PC-3 (cell line): ENCODE results near the gene PIH1D1.

Experiments
- EZH2 ChIP-seq: fragments of 300-600 bp; sonication (generic); IDR thresholded peaks from one replicate; pipeline ENCODE4 v1.6.1; 2017; ENCODE audit warnings: antibody characterized with exemption, mild to moderate bottlenecking, low read length; ENCODE audit not compliant: unreplicated experiment
- EZH2phosphoT487 ChIP-seq: fragments of 300-600 bp; sonication (generic); IDR thresholded peaks from 2 replicates; pipeline ENCODE4 v1.6.1; 2018; ENCODE audit warnings: mild to moderate bottlenecking, antibody characterized with exemption, low read length, borderline replicate concordance
- TF ChIP-seq, protein P1 (sequence below): fragments of 300-600 bp; sonication (generic); conservative IDR thresholded peaks from 2 replicates; pipeline ENCODE4 v1.5.1; 2017; ENCODE audit warnings: antibody characterized with exemption, low read depth, mild to moderate bottlenecking, low read length

DNA sequence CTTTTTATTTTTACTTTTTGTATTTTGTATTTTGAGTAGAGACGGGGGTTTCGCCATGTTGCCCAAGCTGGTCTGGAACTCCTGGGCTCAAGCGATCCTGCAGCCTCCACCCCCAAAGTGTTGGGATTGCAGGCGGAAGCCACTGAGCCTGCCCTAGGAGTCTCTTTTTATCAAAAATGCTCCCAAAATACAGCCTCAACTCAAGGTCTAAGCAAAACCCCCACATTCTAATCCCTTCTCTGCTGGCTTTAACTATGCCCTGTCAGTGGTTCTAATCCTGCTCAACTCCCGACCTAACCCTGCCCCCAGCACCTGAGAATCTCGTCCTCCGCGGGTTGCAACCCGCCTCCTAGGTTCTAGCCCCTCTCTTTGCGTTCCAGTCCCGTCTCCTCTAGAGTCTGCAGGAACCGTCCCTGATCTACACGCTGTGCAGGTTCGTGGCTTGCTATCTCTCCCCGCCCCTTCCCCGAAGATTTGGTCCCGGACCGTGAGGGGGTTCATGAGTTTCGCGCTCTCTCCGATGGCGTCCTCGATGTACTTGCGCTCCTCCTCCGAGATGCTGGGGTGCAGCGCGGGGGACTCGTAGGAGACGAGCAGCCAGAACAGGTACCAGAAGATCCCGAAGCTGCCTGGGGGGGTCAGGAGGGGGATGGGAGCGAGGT is 18.2 kb downstream of the PIH1D1 start:
- TF ChIP-seq, protein P1, sequence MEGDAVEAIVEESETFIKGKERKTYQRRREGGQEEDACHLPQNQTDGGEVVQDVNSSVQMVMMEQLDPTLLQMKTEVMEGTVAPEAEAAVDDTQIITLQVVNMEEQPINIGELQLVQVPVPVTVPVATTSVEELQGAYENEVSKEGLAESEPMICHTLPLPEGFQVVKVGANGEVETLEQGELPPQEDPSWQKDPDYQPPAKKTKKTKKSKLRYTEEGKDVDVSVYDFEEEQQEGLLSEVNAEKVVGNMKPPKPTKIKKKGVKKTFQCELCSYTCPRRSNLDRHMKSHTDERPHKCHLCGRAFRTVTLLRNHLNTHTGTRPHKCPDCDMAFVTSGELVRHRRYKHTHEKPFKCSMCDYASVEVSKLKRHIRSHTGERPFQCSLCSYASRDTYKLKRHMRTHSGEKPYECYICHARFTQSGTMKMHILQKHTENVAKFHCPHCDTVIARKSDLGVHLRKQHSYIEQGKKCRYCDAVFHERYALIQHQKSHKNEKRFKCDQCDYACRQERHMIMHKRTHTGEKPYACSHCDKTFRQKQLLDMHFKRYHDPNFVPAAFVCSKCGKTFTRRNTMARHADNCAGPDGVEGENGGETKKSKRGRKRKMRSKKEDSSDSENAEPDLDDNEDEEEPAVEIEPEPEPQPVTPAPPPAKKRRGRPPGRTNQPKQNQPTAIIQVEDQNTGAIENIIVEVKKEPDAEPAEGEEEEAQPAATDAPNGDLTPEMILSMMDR: no peak
- no peak for TF ChIP-seq EZH2phosphoT487
- TF ChIP-seq EZH2: no peak
